ENCODE measurements around the gene PCSK4. TPM values are rescaled to one million over a fixed set of nuclear protein-coding genes. Genes with fewer than 3 reads are reported as not detected.

Gene PCSK4
- total RNA-seq, 4 donors from 2014 or later = 2.8 to 10.4 (median 6.3) TPM

DNA sequence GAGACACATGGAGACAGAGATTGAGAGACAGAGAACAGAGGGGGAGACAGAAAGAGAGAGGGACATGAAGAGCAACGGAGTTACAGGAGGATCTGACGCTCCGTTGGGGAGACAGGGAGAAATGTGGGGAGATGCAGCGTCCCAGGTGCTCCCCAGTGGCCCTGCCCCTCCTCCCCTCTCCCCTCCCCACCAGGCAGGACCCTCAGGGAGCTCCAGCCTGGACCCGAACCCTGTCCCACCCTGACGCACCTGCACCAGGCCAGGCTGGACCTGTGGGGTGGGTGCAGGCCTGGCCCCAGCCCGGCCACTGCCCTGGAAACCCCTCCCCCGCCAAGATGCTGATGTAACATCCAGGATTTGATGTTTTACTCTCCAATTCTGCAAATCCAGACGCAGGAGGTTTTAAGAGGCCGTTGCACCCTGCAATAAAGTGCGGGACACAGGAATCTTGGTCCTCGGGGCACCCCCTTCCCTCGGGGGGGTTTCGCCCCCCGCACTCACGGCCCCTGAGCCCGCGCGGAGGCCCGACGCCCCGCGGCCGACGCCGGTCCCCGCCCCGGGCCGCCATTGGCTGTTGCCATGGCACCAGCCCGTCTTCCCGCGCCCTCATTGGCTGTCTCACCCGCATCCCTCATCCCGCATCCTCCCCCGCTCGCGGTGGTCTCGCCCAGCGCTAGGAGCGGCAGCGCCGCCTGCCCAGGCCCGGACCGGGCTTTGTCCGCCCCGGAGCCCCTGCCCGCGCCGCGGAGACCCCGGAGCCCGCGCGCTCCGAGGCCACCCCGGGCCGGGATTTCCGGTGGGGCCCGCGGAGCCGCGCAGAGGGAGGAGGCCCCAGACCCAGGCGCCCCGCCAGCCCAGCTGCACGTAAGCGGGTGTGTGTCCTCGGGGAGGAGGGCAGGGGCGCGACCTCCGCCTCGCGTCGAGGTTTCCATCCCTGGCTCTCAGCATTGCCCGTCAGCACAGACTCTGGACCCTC, 40.4 kb downstream of the PCSK4 start, which contains the start of gene APC2:
Gene APC2 (plus strand): TSS at position 655 of the 976 bp plus-strand sequence. CDS start 2,881 bp downstream, outside the sequence.
- Histone ChIP-seq H3K36me3 (no peaks in the 10 kb centered on the region), H3K4me1 (peaks cover 11 to 37% of the 10 kb centered on the region in 2 donors), H3K9me3 (no peaks in the 10 kb centered on the region), H3K27me3 (peaks cover 48% of the 10 kb centered on the region), H3K27ac (no peak within 1 kb of the TSS), H3K4me3 (replicated peaks in 1 of 3) (no peak within 1 kb of the TSS)
- no peak for DNase-seq
- TF ChIP-seq POLR2A (IDR thresholded peaks at IDR 0.05) = no peak
- WGBS, 2 donors = 15 to 22% methylated on average over 4 to 19 of the region's 74 CpGs
- intact Hi-C loops (cut with DNase I) = no loop called here

DNA sequence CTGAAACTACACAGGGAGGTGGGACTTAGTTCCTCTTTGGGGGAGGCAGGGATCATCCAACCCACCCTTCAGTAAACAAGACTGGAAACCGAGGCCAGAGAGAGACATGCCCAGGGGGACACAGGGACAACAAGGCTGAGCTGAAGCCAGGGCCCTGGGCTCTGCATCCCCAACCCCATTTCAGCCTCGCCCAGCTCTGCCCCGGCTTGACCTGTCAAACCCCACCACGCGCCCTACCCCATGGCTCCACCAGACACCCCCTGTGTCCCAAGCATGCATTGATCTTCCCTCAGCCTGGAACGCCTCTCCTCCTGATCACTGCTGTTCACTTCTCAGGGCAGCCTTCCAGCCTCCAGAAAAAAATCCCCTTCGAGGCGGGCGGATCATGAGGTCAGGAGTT, 42.2 kb downstream of the PCSK4 start:
- WGBS, 2 donors = 81% methylated on average over 9 of the region's 9 CpGs
- no peaks in the 10 kb centered on the region for H3K36me3 ChIP-seq
- H3K27me3 ChIP-seq = peaks cover 48% of the 10 kb centered on the region
- TF ChIP-seq, protein P1, sequence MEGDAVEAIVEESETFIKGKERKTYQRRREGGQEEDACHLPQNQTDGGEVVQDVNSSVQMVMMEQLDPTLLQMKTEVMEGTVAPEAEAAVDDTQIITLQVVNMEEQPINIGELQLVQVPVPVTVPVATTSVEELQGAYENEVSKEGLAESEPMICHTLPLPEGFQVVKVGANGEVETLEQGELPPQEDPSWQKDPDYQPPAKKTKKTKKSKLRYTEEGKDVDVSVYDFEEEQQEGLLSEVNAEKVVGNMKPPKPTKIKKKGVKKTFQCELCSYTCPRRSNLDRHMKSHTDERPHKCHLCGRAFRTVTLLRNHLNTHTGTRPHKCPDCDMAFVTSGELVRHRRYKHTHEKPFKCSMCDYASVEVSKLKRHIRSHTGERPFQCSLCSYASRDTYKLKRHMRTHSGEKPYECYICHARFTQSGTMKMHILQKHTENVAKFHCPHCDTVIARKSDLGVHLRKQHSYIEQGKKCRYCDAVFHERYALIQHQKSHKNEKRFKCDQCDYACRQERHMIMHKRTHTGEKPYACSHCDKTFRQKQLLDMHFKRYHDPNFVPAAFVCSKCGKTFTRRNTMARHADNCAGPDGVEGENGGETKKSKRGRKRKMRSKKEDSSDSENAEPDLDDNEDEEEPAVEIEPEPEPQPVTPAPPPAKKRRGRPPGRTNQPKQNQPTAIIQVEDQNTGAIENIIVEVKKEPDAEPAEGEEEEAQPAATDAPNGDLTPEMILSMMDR (IDR thresholded peaks at IDR 0.05) = no peak
- H3K4me1 ChIP-seq = peaks cover 6 to 25% of the 10 kb centered on the region in 2 donors
- no peaks in the 10 kb centered on the region for H3K9me3 ChIP-seq
- intact Hi-C loops (cut with DNase I) = no loop called here
- no peak overlapping the region for H3K27ac ChIP-seq
- no peak overlapping the region for H3K4me3 ChIP-seq (replicated peaks in 1 of 3)
- no peak for DNase-seq

DNA sequence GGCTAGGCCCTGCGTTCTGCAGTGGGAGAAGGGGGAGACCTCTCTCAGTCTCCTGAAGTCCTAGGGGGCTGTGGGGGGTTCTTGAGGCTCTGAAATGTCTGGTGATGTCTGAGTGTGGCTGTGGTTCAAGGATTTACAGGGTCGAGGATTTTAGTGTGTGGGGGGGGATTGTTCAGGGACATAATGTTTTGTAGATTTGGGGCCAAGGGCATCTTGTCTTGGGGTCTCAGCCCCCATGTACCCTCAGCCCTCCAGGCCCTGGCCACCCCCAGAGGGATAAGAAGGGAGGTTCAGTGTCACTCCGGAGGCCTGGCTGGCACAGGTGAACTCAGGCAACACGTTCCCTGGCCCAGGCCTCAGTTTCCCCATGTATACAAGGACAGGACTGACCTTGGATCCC, 42.6 kb downstream of the PCSK4 start:
- no peak overlapping the region for H3K27ac ChIP-seq
- no peak for DNase-seq
- TF ChIP-seq, protein P1 (IDR thresholded peaks at IDR 0.05) = no peak
- H3K4me1 ChIP-seq = peaks cover 6 to 24% of the 10 kb centered on the region in 2 donors
- WGBS, 2 donors = 21 to 24% methylated on average over 4 of the region's 4 CpGs
- no peak overlapping the region for H3K4me3 ChIP-seq (replicated peaks in 1 of 3)
- no peaks in the 10 kb centered on the region for H3K9me3 ChIP-seq
- no peaks in the 10 kb centered on the region for H3K36me3 ChIP-seq
- H3K27me3 ChIP-seq = peaks cover 48% of the 10 kb centered on the region
- intact Hi-C loops (cut with DNase I) = no loop called here

DNA sequence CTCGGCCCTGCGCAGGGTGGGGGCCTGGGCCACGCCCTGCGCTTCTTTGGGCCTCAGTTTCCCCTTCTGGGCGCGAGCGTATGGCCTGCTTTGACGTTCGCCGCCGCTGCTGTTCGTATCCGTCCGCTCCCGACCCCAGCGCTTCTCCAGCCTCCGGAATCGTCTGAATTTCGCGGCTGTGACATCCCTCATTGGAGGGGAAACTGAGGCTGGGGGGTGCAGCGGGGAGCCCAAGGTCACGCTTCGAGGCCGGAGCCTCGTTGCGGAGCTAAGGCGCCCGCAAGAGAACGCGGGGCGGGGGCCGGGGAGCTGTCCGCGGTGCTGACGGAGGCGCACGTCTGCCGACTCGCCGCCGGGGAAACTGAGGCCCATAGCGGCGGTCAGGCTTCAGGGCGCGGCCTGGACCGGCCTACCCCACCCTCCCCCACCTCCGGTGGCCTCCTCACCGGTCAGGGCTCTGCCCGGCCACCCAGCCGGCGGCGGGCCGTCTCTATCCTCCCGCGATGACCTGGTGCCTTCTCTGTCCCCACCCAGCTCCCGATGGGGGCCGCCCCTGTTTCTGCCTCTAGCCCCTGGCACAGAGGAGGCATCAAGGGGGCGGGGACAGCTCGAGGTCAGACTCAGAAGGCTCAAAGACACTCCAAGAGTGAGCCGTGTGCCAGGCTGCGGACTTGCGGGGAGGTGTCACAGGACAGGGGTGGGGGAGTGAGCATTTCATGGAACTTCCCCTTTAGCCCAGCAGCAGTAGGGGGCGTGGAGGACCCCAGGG, 43.3 kb downstream of the PCSK4 start:
- no peak overlapping the region for H3K27ac ChIP-seq
- H3K4me1 ChIP-seq = peaks cover 6 to 24% of the 10 kb centered on the region in 2 donors
- no peak for DNase-seq
- peaks cover 47% of the 10 kb centered on the region for H3K27me3 ChIP-seq
- TF ChIP-seq, protein P1 (IDR thresholded peaks at IDR 0.05) = no peak
- no peak for TF ChIP-seq POLR2A (IDR thresholded peaks at IDR 0.05)
- WGBS, 2 donors = 11 to 29% methylated on average over 4 to 8 of the region's 63 CpGs
- H3K4me3 ChIP-seq (replicated peaks in 1 of 3) = no peak overlapping the region
- intact Hi-C loops (cut with DNase I) = no loop called here
- peaks cover 3 to 5% of the 10 kb centered on the region in 2 donors for H3K36me3 ChIP-seq
- H3K9me3 ChIP-seq = no peaks in the 10 kb centered on the region

DNA sequence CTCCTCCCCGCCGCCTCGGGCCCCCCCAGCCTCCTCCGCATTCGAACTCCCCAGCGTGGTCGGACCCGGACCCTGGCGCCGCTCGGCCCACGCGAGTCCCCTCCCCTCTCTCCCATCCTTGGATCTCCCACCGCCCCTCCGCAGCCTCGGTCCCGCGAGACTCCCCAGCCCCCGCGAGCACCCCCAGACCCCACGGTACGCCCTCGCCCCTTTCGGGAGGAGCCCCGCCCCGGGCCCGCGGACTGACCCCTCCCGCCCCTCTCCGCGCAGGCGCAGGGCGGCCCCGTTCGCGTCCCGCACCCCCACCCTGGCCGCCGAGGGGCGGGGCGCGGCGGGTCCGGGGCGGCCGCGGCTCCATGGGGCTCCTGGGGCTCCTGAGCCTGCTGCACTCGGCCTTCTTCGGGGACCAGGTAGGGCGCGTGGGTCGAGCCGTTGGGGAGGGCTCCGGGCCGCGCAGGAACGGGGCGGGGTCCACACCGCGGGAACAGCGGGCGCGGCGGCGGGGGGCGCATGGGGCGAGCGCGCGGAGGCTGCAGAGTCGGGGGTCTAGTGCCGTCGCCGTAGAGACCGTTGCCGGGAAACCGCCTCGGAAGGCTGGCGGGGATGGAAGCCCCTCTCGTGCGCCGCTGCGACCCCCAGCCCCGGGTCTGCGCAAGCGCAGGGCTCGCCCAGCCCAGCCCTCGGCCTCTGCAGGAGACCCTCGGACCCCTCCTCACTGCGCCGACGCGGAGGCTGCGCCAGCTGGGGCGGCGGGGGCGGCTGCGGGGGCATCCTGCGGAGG, 44.0 kb downstream of the PCSK4 start:
- intact Hi-C loops (cut with DNase I) = no loop called here

More for the DNA sequence above, 44.0 kb downstream of the PCSK4 start:
- no peak for DNase-seq
- 3% methylated on average over 6 of the region's 99 CpGs; no CpG with 5 or more reads in 1 of the 2 donors for WGBS, 2 donors
- Histone ChIP-seq H3K36me3 (peaks cover 10 to 11% of the 10 kb centered on the region in 2 donors), H3K27me3 (peaks cover 40% of the 10 kb centered on the region), H3K27ac (no peak overlapping the region), H3K9me3 (no peaks in the 10 kb centered on the region), H3K4me3 (replicated peaks in 1 of 3) (peak overlapping the region in 1 of 3 donors; percentile 17), H3K4me1 (peaks cover 6 to 24% of the 10 kb centered on the region in 2 donors)
- TF ChIP-seq, protein P1 (IDR thresholded peaks at IDR 0.05) = no peak
- no peak for TF ChIP-seq POLR2A (IDR thresholded peaks at IDR 0.05)
